ENCODE results near the gene ANXA2.
"Not testable (repeated sequence)": the region's sequence is repeated elsewhere in the genome, so short reads cannot be mapped to it uniquely, and the experiment has no call there.

Gene ANXA2

GRCh38 chr15:60405399-60405798 is 7.6 kb upstream of the ANXA2 start:
- TF ChIP-seq EZH2phosphoT487 (IDR thresholded peaks at IDR 0.05; ENCODE audit: borderline replicate concordance): no peak
- no peak for TF ChIP-seq CTCF (conservative IDR thresholded peaks at IDR 0.05; ENCODE audit: low read length)
- Histone ChIP-seq H3K9me3 (ENCODE audit: insufficient read depth, low read depth, low read length) (no peaks in the 10 kb centered on the region), H2AFZ (ENCODE audit: low read length) (no peak overlapping the region), H3K9me2 (replicated peaks; ENCODE audit: low read depth, low read length) (no peaks in the 10 kb centered on the region), H3K4me1 (ENCODE audit: insufficient read depth, low read length, poor library complexity, severe bottlenecking) (peaks cover 14% of the 10 kb centered on the region), H3K79me2 (ENCODE audit: insufficient read depth, low read length) (no peaks in the 10 kb centered on the region), H3K9ac (ENCODE audit: low read depth, low read length, poor library complexity, severe bottlenecking) (no peak overlapping the region), H3K27me3 (ENCODE audit: insufficient read depth, low read length, poor library complexity, severe bottlenecking) (no peaks in the 10 kb centered on the region), H3K4me3 (ENCODE audit: low read length, poor library complexity, severe bottlenecking) (no peak overlapping the region), H3F3A (ENCODE audit: low read depth) (no peaks in the 10 kb centered on the region), H3K36me3 (ENCODE audit: insufficient read depth, low read length) (no peaks in the 10 kb centered on the region), H3K4me2 (ENCODE audit: low read depth, low read length, poor library complexity, severe bottlenecking) (no peak overlapping the region), H4K20me1 (ENCODE audit: insufficient read depth, low read length, poor library complexity, severe bottlenecking) (no peaks in the 10 kb centered on the region)

- not testable (repeated sequence) for H3K36me3 ChIP-seq (ENCODE audit: insufficient read depth, low read length); H3K4me2 ChIP-seq (ENCODE audit: low read depth, low read length, poor library complexity, severe bottlenecking); H3K9ac ChIP-seq (ENCODE audit: low read depth, low read length, poor library complexity, severe bottlenecking); H3K4me3 ChIP-seq (ENCODE audit: low read length, poor library complexity, severe bottlenecking); H3F3A ChIP-seq (ENCODE audit: low read depth); H3K9me2 ChIP-seq (replicated peaks; ENCODE audit: low read depth, low read length); H2AFZ ChIP-seq (ENCODE audit: low read length); H3K27me3 ChIP-seq (ENCODE audit: insufficient read depth, low read length, poor library complexity, severe bottlenecking); H4K20me1 ChIP-seq (ENCODE audit: insufficient read depth, low read length, poor library complexity, severe bottlenecking); H3K9me3 ChIP-seq (ENCODE audit: insufficient read depth, low read depth, low read length); H3K79me2 ChIP-seq (ENCODE audit: insufficient read depth, low read length)
- peaks cover 14% of the 10 kb centered on the region for H3K4me1 ChIP-seq (ENCODE audit: insufficient read depth, low read length, poor library complexity, severe bottlenecking)
These were observed 6.6 kb upstream of the ANXA2 start for GRCh38 chr15:60404351-60404750.

GRCh38 chr15:60400944-60401343 is 3.2 kb upstream of the ANXA2 start:
- peaks cover 7% of the 10 kb centered on the region for H4K20me1 ChIP-seq (ENCODE audit: insufficient read depth, low read length, poor library complexity, severe bottlenecking)
- H3K9ac ChIP-seq (ENCODE audit: low read depth, low read length, poor library complexity, severe bottlenecking): no peak overlapping the region
- H3K4me1 ChIP-seq (ENCODE audit: insufficient read depth, low read length, poor library complexity, severe bottlenecking): peaks cover 19% of the 10 kb centered on the region
- H3K36me3 ChIP-seq (ENCODE audit: insufficient read depth, low read length): no peaks in the 10 kb centered on the region
- no peak for TF ChIP-seq EZH2phosphoT487 (IDR thresholded peaks at IDR 0.05; ENCODE audit: borderline replicate concordance)
- TF ChIP-seq CTCF (conservative IDR thresholded peaks at IDR 0.05; ENCODE audit: low read length): no peak
- no peak overlapping the region for H3K4me3 ChIP-seq (ENCODE audit: low read length, poor library complexity, severe bottlenecking)
- H3K27me3 ChIP-seq (ENCODE audit: insufficient read depth, low read length, poor library complexity, severe bottlenecking): no peaks in the 10 kb centered on the region
- no peaks in the 10 kb centered on the region for H3K9me3 ChIP-seq (ENCODE audit: insufficient read depth, low read depth, low read length)
- no peak overlapping the region for H2AFZ ChIP-seq (ENCODE audit: low read length)
- peaks cover 9% of the 10 kb centered on the region; the same call in 1 of the 2 replicates for H3K79me2 ChIP-seq (ENCODE audit: insufficient read depth, low read length)
- no peaks in the 10 kb centered on the region for H3K9me2 ChIP-seq (replicated peaks; ENCODE audit: low read depth, low read length)
- no peaks in the 10 kb centered on the region for H3F3A ChIP-seq (ENCODE audit: low read depth)
- no peak overlapping the region for H3K4me2 ChIP-seq (ENCODE audit: low read depth, low read length, poor library complexity, severe bottlenecking)

- Histone ChIP-seq H3K9me3 (ENCODE audit: insufficient read depth, low read depth, low read length) (no peaks in the 10 kb centered on the region), H3K4me1 (ENCODE audit: insufficient read depth, low read length, poor library complexity, severe bottlenecking) (peaks cover 25% of the 10 kb centered on the region), H3K79me2 (ENCODE audit: insufficient read depth, low read length) (peaks cover 14% of the 10 kb centered on the region; the same call in 1 of the 2 replicates), H3K4me2 (ENCODE audit: low read depth, low read length, poor library complexity, severe bottlenecking) (no peak overlapping the region), H2AFZ (ENCODE audit: low read length) (no peak overlapping the region), H3K36me3 (ENCODE audit: insufficient read depth, low read length) (no peaks in the 10 kb centered on the region), H3K4me3 (ENCODE audit: low read length, poor library complexity, severe bottlenecking) (no peak overlapping the region), H3K9me2 (replicated peaks; ENCODE audit: low read depth, low read length) (no peaks in the 10 kb centered on the region), H3K27me3 (ENCODE audit: insufficient read depth, low read length, poor library complexity, severe bottlenecking) (no peaks in the 10 kb centered on the region), H3K9ac (ENCODE audit: low read depth, low read length, poor library complexity, severe bottlenecking) (no peak overlapping the region), H4K20me1 (ENCODE audit: insufficient read depth, low read length, poor library complexity, severe bottlenecking) (peaks cover 11% of the 10 kb centered on the region), H3F3A (ENCODE audit: low read depth) (no peaks in the 10 kb centered on the region)
- no peak for TF ChIP-seq CTCF (conservative IDR thresholded peaks at IDR 0.05; ENCODE audit: low read length)
These were observed 2.1 kb upstream of the ANXA2 start for GRCh38 chr15:60399931-60400330.

Data from Loucy (cell line).